NCI-H226 (cell line): ENCODE results near the gene SPEM1.

Experiments
- DNase-seq: peaks from one replicate; pipeline ENCODE4 v3.0.0-alpha.2; 2015

Gene SPEM1

DNA sequence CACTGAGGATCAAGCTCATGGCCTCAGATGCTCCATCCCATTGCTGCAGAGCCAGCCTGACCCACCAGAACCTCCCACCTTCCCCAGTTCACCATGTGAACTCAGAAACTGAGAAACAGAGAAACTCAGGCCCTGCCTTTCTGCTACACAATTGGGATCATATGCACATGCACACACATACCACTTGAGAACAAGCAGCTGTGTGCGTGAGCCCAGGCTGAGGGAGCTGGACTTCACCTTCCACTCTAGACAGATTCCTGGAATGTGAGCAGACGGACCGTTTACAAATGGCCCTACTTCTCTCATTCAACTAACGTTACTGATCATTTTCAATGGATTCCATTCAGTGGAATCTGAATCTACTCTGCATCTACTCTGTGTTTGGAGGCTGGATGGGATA, 3.6 kb downstream of the SPEM1 start:
- DNase-seq, result no peak

DNA sequence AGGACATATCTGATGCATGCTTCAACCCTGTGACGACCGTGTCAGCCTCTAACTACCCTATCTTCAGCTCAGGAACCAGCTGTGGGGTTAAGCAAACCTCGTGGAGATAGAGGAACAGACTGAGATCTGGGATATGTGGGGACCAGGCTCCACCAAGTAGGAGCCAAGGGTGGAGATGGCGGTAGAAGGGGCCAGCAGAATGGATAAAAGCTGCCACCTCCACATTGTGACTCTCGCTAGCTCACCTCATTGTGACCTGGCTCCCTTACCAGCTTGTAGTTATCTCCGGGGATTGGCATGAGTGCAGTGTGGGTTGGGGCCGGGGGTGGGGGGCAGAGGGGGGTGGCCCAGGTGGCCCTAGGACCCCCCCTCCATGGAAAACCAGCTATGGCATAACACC, 5.2 kb downstream of the SPEM1 start, which contains the start of gene SPEM2:
Gene SPEM2 (plus strand): TSS at position 301 of the 400 bp plus-strand sequence. CDS start 73 bp downstream, at position 374.
- no peak for DNase-seq

GRCh38 chr17:7425756-7426155, 5.6 kb downstream of the SPEM1 start:
- no peak for DNase-seq

- DNase-seq, result no peak
These were observed 6.2 kb downstream of the SPEM1 start for GRCh38 chr17:7426203-7426863.

- DNase-seq, result no peak
These were observed 6.9 kb downstream of the SPEM1 start for GRCh38 chr17:7426896-7427489.

DNA sequence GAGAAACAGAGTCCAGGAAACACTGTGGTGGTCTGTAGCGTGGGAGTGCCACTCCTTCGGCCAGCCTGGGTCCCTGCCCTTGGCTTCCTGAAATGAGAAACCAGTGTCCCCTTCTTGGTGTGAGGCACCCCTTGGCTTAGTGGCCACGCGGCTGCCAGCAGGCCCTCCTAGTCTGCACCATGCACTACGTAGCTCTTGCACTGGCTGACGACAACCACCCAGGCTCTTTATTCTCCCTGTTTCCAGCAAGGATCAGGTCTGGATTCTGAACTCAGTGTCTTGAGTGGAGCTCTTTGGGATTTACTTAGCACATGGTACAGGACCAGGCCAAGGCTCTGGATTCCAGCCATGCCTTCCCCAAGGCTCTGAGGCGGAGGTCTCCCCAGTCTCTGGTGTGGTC, 7.4 kb downstream of the SPEM1 start:
- no peak for DNase-seq

DNA sequence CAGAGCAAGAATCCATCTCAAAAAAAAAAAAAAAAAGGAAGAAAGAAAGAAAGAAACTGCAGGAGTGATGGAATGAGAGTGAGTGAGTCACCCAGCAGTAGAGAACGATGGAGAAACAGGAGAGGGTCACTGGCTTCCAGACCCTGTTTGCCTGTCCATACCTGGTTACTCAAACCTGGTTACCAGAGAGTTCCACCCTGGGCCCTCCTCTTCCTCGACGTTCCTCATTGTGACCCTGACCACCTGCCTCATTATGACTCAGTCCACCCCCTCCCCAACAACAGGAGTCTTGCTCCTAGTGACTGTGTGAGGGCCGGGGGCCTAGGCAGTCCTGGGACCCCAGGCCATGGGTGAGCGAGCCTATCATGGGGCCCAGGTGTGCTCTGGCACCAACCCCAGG, 8.4 kb downstream of the SPEM1 start, which contains the start of gene SPEM3:
Gene SPEM3 (plus strand): TSS at position 301 of the 400 bp plus-strand sequence. CDS start 46 bp downstream, at position 347.
- DNase-seq, result no peak

- DNase-seq, result no peak
These were observed 9.6 kb downstream of the SPEM1 start for GRCh38 chr17:7429722-7430121.

DNA sequence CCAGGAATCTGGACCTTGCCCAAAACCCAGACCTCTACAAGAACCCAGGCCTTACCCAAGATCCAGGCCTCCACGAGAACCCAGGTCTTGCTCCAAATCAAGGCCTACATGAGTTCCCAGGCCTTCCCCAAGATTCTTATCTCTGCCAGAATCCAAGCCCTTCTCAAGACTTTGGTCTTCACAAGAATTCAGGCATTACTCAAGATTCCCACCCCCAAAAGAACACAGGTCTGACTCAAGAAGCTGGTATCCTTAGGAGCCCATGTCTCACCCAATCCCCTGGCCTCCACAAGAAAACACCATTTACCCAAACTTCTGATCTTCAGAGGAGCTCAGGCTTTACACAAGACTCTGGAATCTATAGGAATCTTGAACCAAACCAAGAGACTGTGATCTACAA, 11.1 kb downstream of the SPEM1 start:
- no peak for DNase-seq

DNA sequence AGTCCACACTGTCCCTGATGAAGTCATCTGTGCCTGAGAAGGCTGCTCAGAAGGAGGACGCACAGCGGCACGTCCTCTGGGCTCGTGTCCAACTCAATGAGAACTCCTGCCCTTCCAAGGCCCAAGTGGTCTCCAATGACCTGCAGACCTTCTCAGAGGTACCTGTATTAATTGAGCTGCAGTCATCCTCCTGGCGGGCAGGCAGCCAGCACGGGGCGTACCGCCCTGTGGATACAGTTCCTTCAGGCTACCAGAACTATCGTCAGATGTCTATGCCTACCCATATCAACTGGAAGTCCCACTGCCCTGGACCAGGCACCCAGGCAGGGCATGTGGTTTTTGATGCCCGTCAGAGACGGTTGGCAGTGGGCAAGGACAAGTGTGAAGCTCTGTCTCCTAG, 12.2 kb downstream of the SPEM1 start:
- no peak for DNase-seq

GRCh38 chr17:7435676-7436555, 15.8 kb downstream of the SPEM1 start:
- DNase-seq, result no peak

DNA sequence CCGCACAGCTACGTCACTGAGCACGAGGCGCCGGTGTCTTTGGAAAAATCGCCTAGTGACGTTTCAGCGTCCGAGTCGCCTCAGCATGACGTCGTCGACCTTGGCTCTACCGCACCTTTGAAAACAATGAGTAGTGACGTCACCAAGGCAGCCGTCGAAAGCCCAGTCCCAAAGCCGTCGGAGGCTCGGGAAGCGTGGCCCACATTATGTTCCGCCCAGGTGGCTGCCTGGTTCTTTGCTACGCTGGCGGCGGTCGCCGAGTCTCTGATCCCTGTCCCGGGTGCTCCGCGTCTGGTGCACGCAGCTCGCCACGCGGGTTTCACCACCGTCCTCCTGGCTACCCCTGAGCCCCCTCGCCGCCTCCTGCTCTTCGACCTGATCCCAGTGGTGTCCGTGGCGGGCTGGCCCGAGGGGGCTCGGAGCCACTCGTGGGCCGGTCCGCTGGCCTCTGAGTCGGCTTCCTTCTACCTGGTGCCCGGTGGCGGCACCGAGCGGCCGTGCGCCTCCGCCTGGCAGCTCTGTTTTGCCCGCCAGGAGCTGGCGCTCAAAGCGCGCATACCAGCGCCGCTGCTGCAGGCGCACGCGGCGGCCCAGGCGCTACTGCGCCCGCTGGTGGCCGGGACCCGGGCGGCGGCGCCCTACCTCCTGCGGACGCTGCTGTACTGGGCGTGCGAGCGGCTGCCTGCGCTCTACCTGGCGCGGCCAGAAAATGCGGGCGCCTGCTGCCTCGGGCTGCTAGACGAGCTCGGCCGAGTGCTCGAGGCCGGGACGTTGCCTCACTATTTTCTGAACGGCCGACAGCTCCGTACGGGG, 16.6 kb downstream of the SPEM1 start:
- peak; percentile 81 for DNase-seq

DNA sequence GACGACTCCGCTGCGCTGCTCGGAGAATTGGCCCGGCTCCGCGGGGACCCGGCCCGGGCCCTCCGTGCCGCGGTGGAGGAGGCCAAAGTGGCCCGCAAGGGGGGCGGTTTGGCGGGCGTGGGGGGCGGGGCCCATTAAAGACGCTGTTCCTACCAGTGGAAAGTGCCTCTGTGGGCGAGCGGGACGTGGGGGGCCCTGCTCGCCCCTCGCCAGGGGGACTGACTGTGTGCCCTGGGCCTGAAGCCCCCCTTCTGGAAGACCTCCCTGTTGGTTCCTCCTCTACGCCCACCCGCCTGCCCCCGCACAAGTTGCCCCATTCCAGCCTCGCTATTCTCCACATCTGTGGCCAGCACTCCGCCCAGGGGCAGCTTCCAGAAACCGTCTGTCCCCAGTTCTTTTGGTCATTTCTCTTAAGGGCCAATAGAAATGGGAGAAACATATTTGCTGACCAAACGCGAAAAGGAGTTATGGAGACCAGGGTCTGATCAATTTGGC, 17.3 kb downstream of the SPEM1 start:
- no peak for DNase-seq

- DNase-seq, result no peak
These were observed 18.0 kb downstream of the SPEM1 start for GRCh38 chr17:7437950-7438614.

GRCh38 chr17:7438656-7439460, 18.7 kb downstream of the SPEM1 start:
- no peak for DNase-seq

- DNase-seq, result no peak
These were observed 19.5 kb downstream of the SPEM1 start, which contains the start of gene FGF11 for GRCh38 chr17:7439462-7440112. Gene FGF11, plus strand, starts transcription at chr17:7439512. Its CDS starts 109 bp downstream, at chr17:7439621.

DNA sequence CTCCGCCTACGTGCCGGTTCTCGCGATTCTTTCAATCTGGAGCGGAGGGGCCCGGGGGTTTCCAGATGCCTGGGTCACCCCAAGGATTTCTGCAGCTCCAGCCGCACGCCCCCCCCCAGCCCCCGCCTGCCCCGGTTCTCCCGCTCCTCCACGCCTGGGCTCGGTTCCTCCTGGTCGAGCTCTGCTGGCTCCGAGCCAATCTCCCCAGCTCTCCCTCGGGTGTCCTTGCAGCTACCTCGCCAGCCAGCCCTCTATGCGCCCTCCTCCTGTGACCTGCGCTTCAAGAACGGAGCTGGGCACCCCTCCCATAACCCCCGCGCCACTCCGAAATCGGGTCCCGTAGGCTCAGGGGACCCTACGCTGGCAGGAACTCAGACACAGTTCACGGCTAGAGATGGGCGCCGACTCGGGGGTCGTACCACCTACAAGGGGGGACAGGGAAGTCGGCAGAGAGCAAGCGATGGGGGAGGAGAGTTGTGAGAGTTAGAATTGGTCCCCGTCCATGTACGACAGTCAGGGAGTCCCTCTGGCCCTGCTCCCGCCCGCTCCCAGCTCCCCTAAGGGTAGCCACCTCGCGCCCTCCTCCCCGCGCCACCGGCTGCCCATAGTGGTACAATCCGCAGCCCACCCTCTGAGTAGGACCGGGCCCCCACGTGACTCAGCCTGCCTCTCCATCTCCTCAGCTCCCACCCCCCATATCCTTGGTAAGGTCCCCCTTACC, 20.1 kb downstream of the SPEM1 start:
- DNase-seq, result peak; percentile 34

DNA sequence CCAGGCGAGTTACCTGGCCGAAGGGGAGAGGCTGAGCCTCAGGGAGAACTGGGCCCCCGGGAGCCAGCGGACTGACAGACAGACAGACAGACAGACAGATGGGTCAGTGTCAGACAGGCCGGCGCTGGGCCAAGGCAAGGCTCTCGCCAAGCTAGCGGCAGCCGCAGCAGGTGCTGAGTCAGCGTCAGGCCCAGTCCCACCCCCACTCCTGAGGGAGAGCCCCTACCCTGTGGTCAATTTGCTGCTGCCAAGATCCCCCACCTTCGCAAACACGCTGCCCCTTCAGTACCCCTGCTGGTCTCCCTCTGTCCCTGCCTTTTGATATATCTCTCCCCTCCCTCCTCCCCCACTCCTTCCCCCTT, 20.7 kb downstream of the SPEM1 start:
- peak; percentile 21 for DNase-seq

DNA sequence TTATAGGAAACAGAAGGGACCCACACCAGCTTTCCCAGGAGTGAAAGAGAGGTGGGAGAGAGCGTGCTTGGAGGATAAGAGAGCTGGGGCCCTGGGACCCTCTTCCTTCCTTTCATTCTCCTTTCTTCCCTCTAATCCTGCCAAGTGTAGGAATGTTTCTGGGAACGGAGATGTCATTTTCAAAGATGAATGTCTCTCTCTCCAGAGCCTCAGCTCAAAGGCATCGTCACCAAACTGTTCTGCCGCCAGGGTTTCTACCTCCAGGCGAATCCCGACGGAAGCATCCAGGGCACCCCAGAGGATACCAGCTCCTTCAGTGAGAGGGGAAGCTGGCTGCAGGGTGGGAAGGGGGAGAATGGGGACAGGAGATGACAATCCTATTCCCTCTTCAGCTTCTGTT, 21.1 kb downstream of the SPEM1 start:
- no peak for DNase-seq

DNA sequence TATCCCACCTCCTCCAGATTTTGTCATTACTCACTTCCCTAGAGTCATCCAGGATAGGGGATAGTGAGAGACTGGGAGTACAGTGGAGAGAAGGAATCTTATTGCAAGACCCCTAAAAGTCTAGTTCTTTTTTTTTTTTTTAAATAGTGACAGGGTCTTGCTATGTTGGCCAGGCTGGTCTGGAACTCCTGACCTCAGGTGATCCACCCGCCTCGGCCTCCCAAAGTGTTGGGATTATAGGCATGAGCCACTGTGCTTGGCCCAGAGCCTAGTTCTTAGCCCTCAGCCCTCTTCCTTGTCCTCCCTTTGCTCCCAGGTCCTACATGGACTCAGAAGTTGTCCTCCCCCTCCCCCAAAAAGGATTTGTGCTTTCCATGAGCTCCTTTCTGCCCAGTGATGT, 22.0 kb downstream of the SPEM1 start:
- DNase-seq, result no peak
